Activated T-cell treated with anti-CD3 and anti-CD28 coated beads, Interleukin-2, amount 50 U/mL, for 72 hours (primary cell): Measurements from ENCODE around the gene NFYC. TPM values are rescaled to one million over a fixed set of nuclear protein-coding genes. Genes with fewer than 3 reads are reported as not detected.
"Not testable (repeated sequence)": the region's sequence is repeated elsewhere in the genome, so short reads cannot be mapped to it uniquely, and the experiment has no call there.

Experiments
- ATAC-seq, 2 donors: fragments of 150-1000 bp; cut with Tn5 transposase; replicated peaks in 1 of 2; 2 replicates each; pipeline ENCODE4 v1.10.0; 2021; ENCODE audit warnings: moderate library complexity in 2 of 2, mild to moderate bottlenecking in 1 of 2
- DNase-seq, 2 donors: peaks; one replicate each; pipeline ENCODE4 v3.0.0; 2021 to 2022; ENCODE audit warnings: mixed read lengths in 1 of 2
- H3K27ac Mint-ChIP-seq: one replicate; pipeline ENCODE4 v1.8.0; 2022; ENCODE audit warnings: mild to moderate bottlenecking, moderate library complexity, mixed read lengths
- H3K27me3 Mint-ChIP-seq: one replicate; pipeline ENCODE4 v1.8.0; 2022; ENCODE audit warnings: low read depth, mixed read lengths
- H3K36me3 Mint-ChIP-seq, 2 donors: one replicate each; pipeline ENCODE4 v1.8.0; 2022; ENCODE audit warnings: mixed read lengths in 2 of 2, mild to moderate bottlenecking in 1 of 2; ENCODE audit not compliant: insufficient read depth in 2 of 2
- H3K4me1 Mint-ChIP-seq: one replicate; pipeline ENCODE4 v1.8.0; 2022; ENCODE audit warnings: low read depth, mixed read lengths
- H3K4me3 Mint-ChIP-seq, 2 donors: one replicate each; pipeline ENCODE4 v1.8.0; 2022; ENCODE audit warnings: mild to moderate bottlenecking in 2 of 2, mixed read lengths in 2 of 2, moderate library complexity in 2 of 2
- H3K9me3 Mint-ChIP-seq, 2 donors: one replicate each; pipeline ENCODE4 v1.8.0; 2022; ENCODE audit warnings: mixed read lengths in 2 of 2
- total RNA-seq, 2 donors: library from RNA; stranded (reverse); gene quantifications; one replicate each; pipeline ENCODE4 v1.2.3, GENCODE V29; 2022

The NFYC gene
- total RNA-seq, 2 donors from 2014 or later = 64.0 to 74.3 TPM

DNA sequence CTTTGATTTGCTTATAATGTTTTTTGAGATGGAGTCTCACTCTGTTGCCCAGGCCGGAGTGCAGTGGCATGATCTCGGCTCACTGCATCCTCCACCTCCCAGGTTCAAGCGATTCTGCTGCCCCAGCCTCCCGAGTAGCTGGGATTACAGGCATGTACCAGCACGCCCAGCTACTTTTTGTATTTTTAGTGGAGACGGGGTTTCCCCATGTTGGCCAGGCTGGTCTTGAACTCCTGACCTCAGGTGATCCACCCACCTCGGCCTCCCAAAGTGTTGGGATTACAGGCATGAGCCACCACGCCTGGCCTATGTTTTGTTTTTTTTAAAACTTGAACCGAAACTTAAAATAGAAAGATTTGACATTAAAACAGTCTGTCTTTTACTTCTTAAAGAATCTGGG is 11.3 kb downstream of the NFYC start:
- H3K4me1 Mint-ChIP-seq = peaks cover 64% of the 10 kb centered on the region
- DNase-seq, H3K27ac Mint-ChIP-seq, H3K36me3 Mint-ChIP-seq, ATAC-seq, H3K4me3 Mint-ChIP-seq, H3K27me3 Mint-ChIP-seq, H3K9me3 Mint-ChIP-seq: not testable (repeated sequence)

DNA sequence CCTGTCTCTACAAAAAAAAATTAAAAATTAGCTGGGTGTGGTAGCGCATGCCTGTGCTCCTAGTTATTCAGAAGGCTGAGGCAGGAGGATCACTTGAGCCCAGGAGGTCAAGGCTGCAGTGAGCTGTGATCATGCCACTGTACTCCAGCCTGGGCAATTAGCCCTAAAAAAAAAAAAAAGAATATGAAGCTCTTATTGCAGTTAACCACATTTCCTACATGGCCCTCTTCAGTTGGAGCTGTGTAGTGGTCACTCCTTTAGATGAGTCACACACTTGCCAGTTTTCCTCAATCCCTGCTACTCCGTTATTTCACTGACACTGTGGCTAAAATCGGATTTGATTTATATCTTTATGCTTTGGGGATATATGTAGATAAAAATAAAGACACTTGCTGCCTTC is 11.8 kb downstream of the NFYC start:
- peaks cover 65% of the 10 kb centered on the region for H3K4me1 Mint-ChIP-seq
- H3K27ac Mint-ChIP-seq = peak overlapping the region; percentile 65
- no peaks in the 10 kb centered on the region for H3K27me3 Mint-ChIP-seq
- no peaks in the 10 kb centered on the region for H3K9me3 Mint-ChIP-seq
- DNase-seq (no peak), ATAC-seq (no peak)
- H3K36me3 Mint-ChIP-seq = peaks cover 0 to 2% of the 10 kb centered on the region in 2 donors
- no peak overlapping the region for H3K4me3 Mint-ChIP-seq

DNA sequence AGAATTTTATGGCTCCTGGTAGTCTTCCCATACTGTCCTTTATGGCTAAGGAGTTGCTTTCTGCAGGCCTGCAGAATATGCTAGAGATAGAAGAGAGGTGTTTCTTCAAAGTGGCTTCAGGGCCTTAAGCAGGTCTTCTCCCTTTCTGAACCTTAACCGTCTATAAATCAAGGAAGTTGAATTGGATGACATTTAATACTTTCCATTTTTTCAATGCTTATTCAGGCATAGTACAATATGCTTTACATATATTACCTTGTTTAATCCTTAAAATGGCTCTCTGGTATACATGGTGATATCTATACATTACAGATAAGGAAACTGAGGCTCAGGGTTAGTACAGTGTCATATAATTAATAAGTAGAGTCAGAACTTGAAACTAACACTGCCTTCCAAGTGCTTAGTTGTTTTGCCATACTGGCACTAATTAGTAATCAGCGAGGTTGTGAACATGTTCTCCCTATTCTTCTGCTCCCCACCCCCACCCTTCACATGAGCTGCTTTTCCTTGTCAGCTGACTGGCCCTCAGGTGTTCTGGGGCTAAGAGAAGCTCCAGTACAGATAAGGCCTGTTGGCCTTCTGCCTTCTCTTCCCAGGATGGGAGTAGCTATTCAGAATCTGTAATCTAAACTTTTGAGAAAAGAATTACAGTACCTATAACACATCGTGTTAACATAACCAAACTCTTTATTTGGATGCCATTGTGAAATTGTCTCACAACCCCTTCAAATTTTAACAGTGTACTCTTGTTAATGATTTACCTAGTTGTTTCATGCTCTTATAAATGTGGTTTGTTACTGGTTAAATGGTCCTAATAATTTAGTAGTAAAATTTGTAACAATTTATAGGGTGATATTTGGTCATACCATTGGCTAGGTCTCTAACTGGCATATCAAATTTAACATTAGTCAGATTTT is 13.6 kb downstream of the NFYC start:
- no peaks in the 10 kb centered on the region for H3K27me3 Mint-ChIP-seq
- ATAC-seq = no peak
- H3K4me1 Mint-ChIP-seq = peaks cover 65% of the 10 kb centered on the region
- H3K4me3 Mint-ChIP-seq = no peak overlapping the region
- H3K9me3 Mint-ChIP-seq = no peaks in the 10 kb centered on the region
- DNase-seq = no peak
- H3K27ac Mint-ChIP-seq = no peak overlapping the region
- peaks cover 0 to 5% of the 10 kb centered on the region in 2 donors for H3K36me3 Mint-ChIP-seq

DNA sequence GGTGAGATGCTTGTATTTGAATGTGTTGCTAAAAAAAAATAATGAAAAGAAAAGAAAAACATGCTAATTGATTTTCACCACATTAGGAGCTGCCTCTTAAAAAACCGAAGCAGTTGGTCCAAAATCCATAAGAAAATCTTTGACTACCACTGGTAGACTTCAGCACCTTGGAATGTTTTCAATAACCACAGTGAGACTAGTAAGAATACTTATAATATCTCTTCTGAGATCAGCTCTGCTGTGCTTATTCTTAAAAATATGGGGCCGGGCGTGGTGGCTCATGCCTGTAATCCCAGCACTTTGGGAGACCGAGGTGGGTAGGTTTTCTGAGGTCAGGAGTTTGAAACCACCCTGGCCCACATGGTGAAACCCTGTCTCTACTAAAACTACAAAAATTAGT is 15.1 kb downstream of the NFYC start:
- no peak for DNase-seq
- Mint-ChIP-seq H3K9me3 (no peaks in the 10 kb centered on the region), H3K27ac (no peak overlapping the region), H3K36me3 (peaks cover 0 to 5% of the 10 kb centered on the region in 2 donors), H3K4me1 (peaks cover 71% of the 10 kb centered on the region), H3K27me3 (no peaks in the 10 kb centered on the region), H3K4me3 (no peak overlapping the region)
- ATAC-seq = no peak

DNA sequence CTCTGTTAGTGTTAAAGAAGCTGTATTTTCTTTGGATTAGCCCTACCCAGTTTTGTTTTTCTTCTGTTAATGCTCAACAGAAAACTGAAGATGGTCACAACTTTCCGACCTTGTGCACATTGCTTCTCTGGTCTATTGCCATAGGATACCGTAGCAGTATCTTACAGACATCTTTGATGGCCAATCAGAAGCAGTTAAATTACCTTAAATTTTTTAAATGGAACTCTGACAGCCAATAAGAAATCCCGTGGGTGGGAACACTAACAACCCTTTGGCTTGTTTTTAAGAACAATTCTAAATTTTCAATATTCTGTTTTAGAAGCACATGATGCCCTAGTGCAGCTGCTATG is 17.2 kb downstream of the NFYC start:
- peak; percentile 83 to 86 for ATAC-seq
- Mint-ChIP-seq H3K4me1 (peaks cover 63% of the 10 kb centered on the region), H3K36me3 (peaks cover 0 to 10% of the 10 kb centered on the region in 2 donors), H3K4me3 (peak overlapping the region; percentile 93 to 96), H3K9me3 (no peaks in the 10 kb centered on the region), H3K27me3 (no peaks in the 10 kb centered on the region), H3K27ac (peak overlapping the region; percentile 90)
- DNase-seq = no peak

DNA sequence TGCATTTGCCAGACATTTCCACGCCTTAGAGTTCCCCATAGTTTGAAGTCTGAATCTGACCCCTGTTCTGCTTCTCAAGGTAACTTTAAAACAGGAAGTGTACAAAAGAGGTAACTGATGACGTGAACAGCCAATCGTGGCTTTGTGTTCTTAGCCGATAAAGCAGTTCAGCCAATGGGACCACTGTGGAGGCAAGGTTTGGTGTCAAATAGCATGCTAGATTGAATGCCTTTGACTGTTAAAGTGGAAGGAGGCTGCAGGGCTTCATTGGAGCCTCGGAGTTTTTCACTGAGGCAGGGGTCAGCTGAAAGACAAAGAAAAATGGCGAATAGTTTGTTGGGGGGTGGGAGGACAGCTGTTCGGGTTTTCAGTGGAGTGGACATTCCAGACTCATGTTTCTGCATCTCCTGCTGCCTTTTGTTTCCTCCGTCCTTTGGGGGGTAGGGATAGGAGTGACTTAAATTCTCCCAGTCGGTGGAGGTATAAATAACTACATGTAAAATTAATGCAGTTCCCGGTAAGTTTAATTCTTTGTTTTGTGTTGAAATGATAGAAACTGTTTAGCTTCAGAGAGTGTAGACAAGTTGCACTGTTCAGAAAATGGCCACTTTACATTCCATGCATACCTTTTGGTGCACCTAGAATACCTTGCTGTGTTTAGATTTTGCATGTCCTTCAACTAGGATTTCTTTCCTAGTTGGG is 17.7 kb downstream of the NFYC start:
- H3K27me3 Mint-ChIP-seq = no peaks in the 10 kb centered on the region
- peak overlapping the region; percentile 90 for H3K27ac Mint-ChIP-seq
- peak; percentile 96 to 98 for ATAC-seq
- peak overlapping the region; percentile 93 to 96 for H3K4me3 Mint-ChIP-seq
- DNase-seq = peak; percentile 73 to 79
- H3K9me3 Mint-ChIP-seq = no peaks in the 10 kb centered on the region
- H3K4me1 Mint-ChIP-seq = peaks cover 58% of the 10 kb centered on the region
- H3K36me3 Mint-ChIP-seq = peaks cover 0 to 10% of the 10 kb centered on the region in 2 donors

DNA sequence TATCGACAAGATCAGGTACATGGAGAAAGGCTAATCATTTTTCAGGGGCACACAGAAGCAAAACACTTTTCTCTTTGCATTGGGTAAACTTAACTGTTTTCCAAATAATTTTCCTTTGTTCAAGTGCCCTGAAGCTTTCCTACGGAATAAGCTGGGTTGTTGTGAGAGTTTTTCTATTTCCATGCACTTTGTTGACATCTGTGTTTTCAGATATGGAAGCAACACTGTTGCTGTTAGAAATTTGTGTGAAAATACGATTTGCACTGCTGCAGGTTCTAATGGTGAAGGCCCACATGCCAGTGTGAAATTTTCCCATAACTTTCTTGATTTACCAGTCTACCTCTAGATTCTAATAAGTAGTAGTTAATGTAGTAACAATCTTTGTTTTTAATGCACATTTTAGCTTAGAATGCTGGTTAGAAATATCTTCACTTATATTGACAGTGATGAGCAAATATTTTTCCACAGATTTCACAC is 18.3 kb downstream of the NFYC start:
- ATAC-seq (no peak), DNase-seq (no peak)
- Mint-ChIP-seq H3K4me3 (peak overlapping the region; percentile 93 to 96), H3K27me3 (no peaks in the 10 kb centered on the region), H3K36me3 (peaks cover 0 to 10% of the 10 kb centered on the region in 2 donors), H3K4me1 (peaks cover 52% of the 10 kb centered on the region), H3K9me3 (no peaks in the 10 kb centered on the region), H3K27ac (peak overlapping the region; percentile 75)

DNA sequence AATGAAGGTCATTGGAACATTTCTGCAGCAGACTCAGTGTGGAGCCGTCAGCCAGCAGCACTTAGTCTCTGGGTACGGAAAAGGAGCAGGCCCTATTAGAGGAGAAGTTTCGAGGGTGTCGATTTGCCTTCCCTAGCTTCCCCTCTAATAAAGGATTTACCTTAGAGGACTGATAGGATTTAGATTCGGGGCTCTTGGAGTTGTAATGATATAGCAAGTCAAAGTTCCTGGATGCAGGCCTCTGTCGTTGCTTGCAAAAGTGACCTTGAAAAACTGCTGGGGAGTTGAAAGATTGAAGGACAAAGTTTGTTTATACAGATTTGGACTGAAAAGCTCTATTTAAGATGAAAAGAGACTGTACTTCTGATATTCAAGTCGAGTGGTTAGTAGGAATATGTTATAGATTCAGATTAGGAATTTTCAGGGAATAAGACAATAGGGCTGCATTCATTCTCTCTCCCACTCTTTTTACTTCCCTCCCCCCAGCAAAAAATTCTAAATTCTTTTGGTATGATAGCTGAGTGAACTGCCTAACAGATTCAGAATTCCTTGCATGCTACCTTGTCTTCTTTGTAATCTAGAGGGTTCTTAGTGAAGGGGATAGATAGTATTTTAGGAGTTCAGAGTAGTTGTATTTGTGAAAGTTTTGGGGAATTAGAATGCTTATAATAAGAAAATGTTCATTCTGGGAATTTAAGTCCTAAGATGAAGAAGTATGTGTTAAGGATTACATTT is 19.2 kb downstream of the NFYC start:
- Mint-ChIP-seq H3K4me3 (peak overlapping the region; percentile 93 to 96), H3K4me1 (peaks cover 50% of the 10 kb centered on the region)

DNA sequence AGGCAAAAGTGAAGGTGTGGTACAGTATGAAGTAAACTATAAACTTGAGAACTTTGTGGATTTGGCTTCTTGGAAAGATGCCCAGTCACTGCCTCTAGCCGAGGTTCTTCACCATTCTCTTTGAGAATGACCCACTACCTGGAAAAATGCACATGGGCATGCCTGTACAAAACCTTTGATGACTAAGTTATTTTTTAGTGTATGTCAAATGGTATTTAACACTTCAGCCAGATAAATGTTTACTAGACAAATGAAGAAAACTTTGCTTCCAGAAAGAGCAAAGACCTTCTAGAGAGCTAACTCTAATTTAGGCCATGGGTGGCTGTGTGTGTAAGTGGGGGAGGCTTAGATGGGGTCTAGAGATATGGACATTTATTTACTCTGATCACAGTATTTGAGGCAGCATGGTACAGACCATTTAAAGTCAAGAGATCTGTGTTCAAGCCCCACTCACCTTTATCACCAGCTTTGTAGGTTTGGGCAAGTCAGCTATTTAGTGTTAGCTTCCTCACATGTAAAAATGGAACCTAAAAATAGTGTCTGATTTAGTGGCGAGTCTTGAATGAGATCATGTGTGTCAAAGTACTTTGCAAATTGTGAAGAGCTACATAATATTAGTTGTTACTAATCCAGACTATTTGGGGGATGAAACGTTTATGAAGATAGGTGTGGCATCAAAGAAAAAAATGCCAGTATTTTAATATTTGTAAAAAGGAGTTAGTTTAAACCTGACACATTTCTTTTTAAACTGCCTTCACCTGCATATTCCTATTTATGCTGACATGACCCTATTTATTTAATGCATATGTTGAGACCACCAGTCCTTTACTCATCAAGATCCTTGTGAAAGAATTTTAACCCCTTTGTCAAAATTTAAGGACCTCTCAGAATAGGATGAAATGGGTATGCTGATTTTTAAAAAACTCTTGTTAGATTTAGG is 20.2 kb downstream of the NFYC start:
- no peak for DNase-seq
- peak overlapping the region; percentile 36 to 93 for H3K4me3 Mint-ChIP-seq

More for the DNA sequence above, 19.2 kb downstream of the NFYC start:
- Mint-ChIP-seq H3K9me3 (no peaks in the 10 kb centered on the region), H3K27me3 (no peaks in the 10 kb centered on the region), H3K27ac (peak overlapping the region; percentile 88), H3K36me3 (peaks cover 0 to 10% of the 10 kb centered on the region in 2 donors)
- ATAC-seq (no peak), DNase-seq (no peak)

DNA sequence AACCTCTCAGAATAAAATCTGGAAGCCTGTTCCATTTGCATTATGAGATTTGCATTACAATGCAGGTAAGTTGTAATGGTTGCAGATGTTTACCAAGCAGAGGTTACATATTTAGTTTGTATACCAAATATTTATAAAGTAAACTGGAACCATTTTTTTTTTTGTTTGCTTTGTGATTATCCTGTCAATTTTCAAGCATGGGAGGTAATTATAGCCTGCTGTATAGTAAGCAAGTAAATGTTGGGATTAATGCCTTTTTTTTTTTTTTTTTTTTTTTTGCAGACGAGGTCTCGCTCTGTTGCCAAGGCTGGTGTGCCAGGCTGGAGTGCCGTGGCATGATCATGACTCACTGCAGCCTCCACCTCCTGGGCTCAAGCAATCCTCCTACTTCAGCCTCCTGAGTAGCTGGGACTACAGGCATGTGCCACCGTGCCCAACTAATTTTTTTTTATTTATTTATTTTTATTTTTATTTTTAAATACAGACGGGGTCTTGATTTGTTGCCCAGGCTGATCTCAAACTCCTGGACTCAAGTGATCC is 21.0 kb downstream of the NFYC start:
- no peaks in the 10 kb centered on the region for H3K27me3 Mint-ChIP-seq
- H3K27ac Mint-ChIP-seq = peak overlapping the region; percentile 88
- H3K4me3 Mint-ChIP-seq = no peak overlapping the region
- peaks cover 0 to 10% of the 10 kb centered on the region in 2 donors for H3K36me3 Mint-ChIP-seq
- H3K4me1 Mint-ChIP-seq = peaks cover 56% of the 10 kb centered on the region
- DNase-seq (no peak), ATAC-seq (no peak)
- no peaks in the 10 kb centered on the region for H3K9me3 Mint-ChIP-seq

More for the DNA sequence above, 20.2 kb downstream of the NFYC start:
- H3K27me3 Mint-ChIP-seq = no peaks in the 10 kb centered on the region
- ATAC-seq = peak in 1 of 2 donors; percentile 29
- H3K36me3 Mint-ChIP-seq = peaks cover 0 to 10% of the 10 kb centered on the region in 2 donors
- H3K27ac Mint-ChIP-seq = peak overlapping the region; percentile 88
- no peaks in the 10 kb centered on the region for H3K9me3 Mint-ChIP-seq
- H3K4me1 Mint-ChIP-seq = peaks cover 54% of the 10 kb centered on the region

DNA sequence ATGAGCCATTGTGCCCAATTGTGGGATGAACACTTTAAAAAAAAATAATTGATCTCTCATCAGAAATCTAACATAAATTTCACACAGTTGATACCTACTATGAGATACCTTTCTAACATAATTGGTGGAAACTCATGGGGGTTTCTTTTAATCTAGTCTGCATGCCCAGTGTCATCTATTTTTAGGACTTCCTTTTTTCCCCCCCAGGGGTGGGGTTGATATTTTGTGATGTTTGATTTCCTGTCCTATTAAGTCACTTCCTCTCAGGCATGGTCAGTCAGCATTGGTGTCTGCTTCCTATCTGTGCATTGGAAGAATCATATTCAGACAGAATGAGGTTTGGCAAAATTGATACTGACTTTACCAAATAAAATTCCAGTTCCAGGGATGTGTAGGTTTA is 21.5 kb downstream of the NFYC start:
- Mint-ChIP-seq H3K4me1 (peaks cover 58% of the 10 kb centered on the region), H3K27ac (peak overlapping the region; percentile 78), H3K27me3 (no peaks in the 10 kb centered on the region), H3K36me3 (peaks cover 0 to 10% of the 10 kb centered on the region in 2 donors), H3K9me3 (no peaks in the 10 kb centered on the region), H3K4me3 (peak overlapping the region in 1 of 2 donors; percentile 64)
- no peak for DNase-seq
- ATAC-seq = no peak
